K562 (cell line): ENCODE data around the gene PLAC8. TPM values are rescaled to one million over a fixed set of nuclear protein-coding genes. Genes with fewer than 3 reads are reported as not detected.
"Not testable (repeated sequence)": the region's sequence is repeated elsewhere in the genome, so short reads cannot be mapped to it uniquely, and the experiment has no call there.

Source experiments
- ATAC-seq: fragments of 200-7000 bp; cut with Tn5 transposase; 3 replicates; pipeline ENCODE4 v1.9.1; 2020; ENCODE audit warnings: moderate library complexity
- BruUV-seq: library from RNA; stranded (reverse); fragments of 400-500 nt; replicated peaks from 2 replicates; lab custom pipeline; 2021; lab: Mats Ljungman, UMichigan
- CTCF ChIA-PET: fragments of 300-600 bp; formaldehyde crosslinking; extraction: SDS; loops from one replicate; lab custom pipeline; 2021; ENCODE audit warnings: low intra/inter-chr PET ratio; lab: Yijun Ruan, JAX
- POLR2A ChIA-PET: fragments of 300-600, 350-650 bp; sonication (Branson Sonifier 250); formaldehyde crosslinking; extraction: SDS; loops from one replicate; lab custom pipeline; 2021; ENCODE audit warnings: antibody characterized with exemption, inconsistent platforms; lab: Yijun Ruan, JAX
- DNase-seq, 4 experiments: peaks; one replicate each; pipeline versions ENCODE4 v3.0.0 to v3.0.0-alpha.2; 2011 to 2018; ENCODE audit warnings: low spot score in 3 of 4, mixed read lengths in 3 of 4; ENCODE audit errors: extremely low read depth in 1 of 4
- FAIRE-seq: peaks from 2 replicates; lab custom pipeline; 2011; peaks lifted over from hg19 to GRCh38; lab: Jason Lieb, UNC
- H2AFZ ChIP-seq: 2 replicates; pipeline ENCODE4 v1.6.0; 2011; ENCODE audit warnings: low read depth, low read length, control low read depth, inconsistent platforms
- H3K27ac ChIP-seq: fragments of 200-600 bp; 3 replicates; pipeline ENCODE4 v1.8.0; 2011; ENCODE audit warnings: low read depth, mild to moderate bottlenecking, control low read depth, inconsistent platforms, low read length, moderate library complexity, mixed read lengths; ENCODE audit errors: extremely low read depth
- H3K27me3 ChIP-seq, 2 experiments: fragments of 300-600 bp in 1 of 2; 2 replicates in 1 of 2; 3 replicates in 1 of 2; pipeline versions ENCODE4 v1.6.0 to v1.8.0; 2011; ENCODE audit warnings: inconsistent platforms in 2 of 2, low read length in 2 of 2, mild to moderate bottlenecking in 1 of 2, mixed read lengths in 1 of 2, moderate library complexity in 1 of 2; ENCODE audit not compliant: control insufficient read depth in 2 of 2, insufficient read depth in 2 of 2
- H3K36me3 ChIP-seq: fragments of 300-600 bp; 3 replicates; pipeline ENCODE4 v1.8.0; 2011; ENCODE audit warnings: mild to moderate bottlenecking, low read length, inconsistent platforms; ENCODE audit not compliant: control insufficient read depth, insufficient read depth
- H3K4me1 ChIP-seq, 2 experiments: fragments of 200-600 bp in 1 of 2; replicated peaks in 1 of 2; 2 replicates in 1 of 2; 3 replicates in 1 of 2; pipeline versions ENCODE4 v1.5.1 to v1.8.0; 2011; ENCODE audit warnings: inconsistent platforms in 2 of 2, low read length in 2 of 2, mild to moderate bottlenecking in 1 of 2, mixed read lengths in 1 of 2, moderate library complexity in 1 of 2; ENCODE audit not compliant: control insufficient read depth in 2 of 2, insufficient read depth in 2 of 2
- H3K4me2 ChIP-seq: 2 replicates; pipeline ENCODE4 v1.6.1; 2011; ENCODE audit warnings: low read length, control low read depth, inconsistent platforms, mixed read lengths; ENCODE audit not compliant: insufficient read depth
- H3K4me3 ChIP-seq: fragments of 200-600 bp; sonication (generic), shearing (Covaris generic); 2 replicates; pipeline ENCODE4 v1.5.1; 2016; ENCODE audit warnings: control low read depth, inconsistent platforms
- H3K79me2 ChIP-seq: fragments of 200-600 bp; 3 replicates; pipeline ENCODE4 v1.8.0; 2011; ENCODE audit warnings: low read length, inconsistent platforms; ENCODE audit not compliant: control insufficient read depth, insufficient read depth
- H3K9ac ChIP-seq, 2 experiments: 2 replicates each; pipeline versions ENCODE4 v1.6.0 to v1.6.1; 2011; ENCODE audit warnings: low read depth in 2 of 2, low read length in 2 of 2, control low read depth in 1 of 2, inconsistent platforms in 1 of 2, mild to moderate bottlenecking in 1 of 2, mixed read lengths in 1 of 2; ENCODE audit not compliant: insufficient read depth in 1 of 2
- H3K9me1 ChIP-seq: one replicate; pipeline ENCODE4 v1.6.0; 2011; ENCODE audit warnings: inconsistent platforms, mild to moderate bottlenecking, low read length, moderate library complexity; ENCODE audit not compliant: control insufficient read depth, insufficient read depth
- H3K9me3 ChIP-seq: replicated peaks from 2 replicates; pipeline ENCODE4 v1.5.1; 2011; ENCODE audit warnings: low read depth, low read length, inconsistent platforms; ENCODE audit not compliant: control insufficient read depth, insufficient read depth
- H4K20me1 ChIP-seq: replicated peaks from 2 replicates; pipeline ENCODE4 v1.6.1; 2011; ENCODE audit warnings: low read length, inconsistent platforms, mixed read lengths; ENCODE audit not compliant: control insufficient read depth, insufficient read depth
- JUND ChIP-seq, 2 experiments: IDR thresholded peaks; 2 replicates in 1 of 2; 3 replicates in 1 of 2; pipeline ENCODE4 v1.6.1; 2011; ENCODE audit warnings: borderline replicate concordance in 2 of 2, low read depth in 2 of 2, low read length in 2 of 2, improper control_type of control experiment in 1 of 2, missing biosample characterization in 1 of 2, missing genetic modification characterization in 1 of 2, missing genetic modification reagents in 1 of 2
- MAFK ChIP-seq: IDR thresholded peaks from 2 replicates; pipeline ENCODE4 v1.6.1; 2011; ENCODE audit warnings: low read length, improper control_type of control experiment
- MEIS2 ChIP-seq: fragments of 450-650 bp; IDR thresholded peaks from 2 replicates; pipeline ENCODE4 v1.6.1; 2014; ENCODE audit warnings: mild to moderate bottlenecking; ENCODE audit not compliant: partially characterized antibody
- PKNOX1 ChIP-seq: fragments of 450-650 bp; IDR thresholded peaks from 2 replicates; pipeline ENCODE4 v1.6.1; 2016
- WGBS: fragments of 100-300 bp; shearing (Covaris generic); methylation state at CpG from one replicate; pipeline ENCODE4 v1.1.6; 2016; ENCODE audit warnings: low coverage, mixed read lengths; ENCODE audit not compliant: insufficient coverage; ENCODE audit errors: missing lambda C conversion rate; 5-methylcytosine and 5-hydroxymethylcytosine counted together
- in situ Hi-C: fragments of 300-500 bp; cut with MboI; formaldehyde crosslinking; loops from 4 replicates; pipeline ENCODE4 v1.15.0; 2018; ENCODE audit warnings: inconsistent platforms, mixed read lengths
- intact Hi-C: fragments of 100-400 bp; cut with micrococcal nuclease; formaldehyde crosslinking; loops from 2 replicates; pipeline ENCODE4 v1.14.2; 2022
- polyA plus RNA-seq, 8 experiments: library from polyadenylated mRNA; depleted of rRNA in 4 of 8; stranded (reverse) in 5 of 8; unstranded in 3 of 8; fragments of >200 nt; fragmentation: Nextera tagmentation in 2 of 8; fragmentation: Illumina TruSeq in 1 of 8; extraction: Ambion mirVana in 2 of 8; extraction: Trizol in 1 of 8; gene quantifications; 2 replicates each; pipeline versions ENCODE4 v1.2.1 to v1.2.3, GENCODE V29; 2011 to 2014; ENCODE audit warnings: inconsistent platforms in 1 of 8, missing spikeins in 1 of 8
- total RNA-seq, 7 experiments: library from RNA; depleted of rRNA in 6 of 7; stranded (reverse); fragments of >200 nt in 6 of 7; fragmentation: Illumina TruSeq in 2 of 7; extraction: Trizol in 2 of 7; gene quantifications; 2 replicates each; pipeline versions ENCODE4 v1.2.1 to v1.2.3, GENCODE V29; 2011 to 2021; ENCODE audit warnings: low replicate concordance in 1 of 7
- TF ChIP-seq, protein P1 (sequence below), 2 experiments: IDR thresholded peaks in 1 of 2; conservative IDR thresholded peaks in 1 of 2; 2 replicates each; pipeline ENCODE4 v1.6.1; 2016; ENCODE audit warnings: low read depth in 2 of 2, mild to moderate bottlenecking in 1 of 2, missing compliant biosample characterization in 1 of 2, missing genetic modification characterization in 1 of 2, moderate library complexity in 1 of 2
- TF ChIP-seq, protein P2 (sequence below): fragments of 450-650 bp; conservative IDR thresholded peaks from 2 replicates; pipeline ENCODE4 v1.6.1; 2016; ENCODE audit warnings: missing genetic modification characterization, low read depth, mild to moderate bottlenecking, missing compliant biosample characterization, moderate library complexity

PLAC8 gene
- total and polyA plus RNA-seq, 9 of the 15 experiments (the other 6 are each of a cell fraction or from before 2014, with no cell fraction given): 0.27 to 0.51 TPM; not detected in 7

DNA sequence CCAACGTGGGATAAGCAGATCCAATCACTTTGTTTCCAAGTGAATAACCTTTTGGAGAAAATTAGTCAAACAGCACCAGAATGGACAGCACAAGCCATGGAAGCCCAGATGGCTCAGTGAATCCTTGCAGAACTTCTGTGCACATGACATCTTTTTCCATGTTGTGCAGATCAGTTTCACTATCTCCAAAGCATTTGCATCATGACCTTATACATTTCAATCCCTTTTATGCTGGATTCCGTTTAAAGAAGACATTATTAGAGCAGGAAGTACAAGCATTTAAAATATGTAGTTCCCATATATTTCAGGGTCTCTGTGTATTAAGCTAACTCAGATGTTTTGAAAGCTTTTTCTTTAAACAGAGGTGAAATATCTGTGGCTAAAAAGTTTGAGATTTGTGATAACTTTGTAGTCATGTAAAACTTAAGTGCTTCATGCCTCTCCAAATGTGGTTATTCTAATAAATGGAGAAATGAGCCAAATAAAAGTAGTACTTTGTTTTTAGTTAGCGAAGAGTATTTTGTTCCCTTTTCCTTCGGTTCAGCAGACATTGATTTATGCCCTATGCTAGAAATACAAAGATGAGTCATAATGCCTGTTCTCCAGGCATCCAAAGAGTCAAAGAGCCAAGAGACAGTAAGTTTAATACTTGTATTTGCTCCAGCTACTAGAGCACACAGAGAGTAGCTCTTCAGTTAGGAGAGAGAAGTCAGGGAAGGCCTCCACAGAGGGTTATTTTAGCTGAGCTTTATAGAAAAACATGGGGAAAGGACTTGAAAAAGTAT is 39.0 kb downstream of the PLAC8 start:
- TF ChIP-seq MAFK (no peak), JUND (IDR thresholded peaks at IDR 0.05; ENCODE audit: borderline replicate concordance, low read depth, low read length) (no peak), JUND (tag; IDR thresholded peaks at IDR 0.05; ENCODE audit: borderline replicate concordance, low read depth, low read length) (peak; percentile 43; the same call in 1 of the 3 replicates), MEIS2 (peak; percentile 57), PKNOX1 (peak; percentile 43; the same call in 1 of the 2 replicates)
- TF ChIP-seq, protein P1, sequence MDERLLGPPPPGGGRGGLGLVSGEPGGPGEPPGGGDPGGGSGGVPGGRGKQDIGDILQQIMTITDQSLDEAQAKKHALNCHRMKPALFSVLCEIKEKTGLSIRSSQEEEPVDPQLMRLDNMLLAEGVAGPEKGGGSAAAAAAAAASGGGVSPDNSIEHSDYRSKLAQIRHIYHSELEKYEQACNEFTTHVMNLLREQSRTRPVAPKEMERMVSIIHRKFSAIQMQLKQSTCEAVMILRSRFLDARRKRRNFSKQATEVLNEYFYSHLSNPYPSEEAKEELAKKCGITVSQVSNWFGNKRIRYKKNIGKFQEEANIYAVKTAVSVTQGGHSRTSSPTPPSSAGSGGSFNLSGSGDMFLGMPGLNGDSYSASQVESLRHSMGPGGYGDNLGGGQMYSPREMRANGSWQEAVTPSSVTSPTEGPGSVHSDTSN (CRISPR knock-in tag; IDR thresholded peaks at IDR 0.05; ENCODE audit: low read depth): no peak
- TF ChIP-seq, protein P1 (tag; conservative IDR thresholded peaks at IDR 0.05; ENCODE audit: low read depth): peak; percentile 36; the same call in 1 of the 2 replicates
- TF ChIP-seq, protein P2, sequence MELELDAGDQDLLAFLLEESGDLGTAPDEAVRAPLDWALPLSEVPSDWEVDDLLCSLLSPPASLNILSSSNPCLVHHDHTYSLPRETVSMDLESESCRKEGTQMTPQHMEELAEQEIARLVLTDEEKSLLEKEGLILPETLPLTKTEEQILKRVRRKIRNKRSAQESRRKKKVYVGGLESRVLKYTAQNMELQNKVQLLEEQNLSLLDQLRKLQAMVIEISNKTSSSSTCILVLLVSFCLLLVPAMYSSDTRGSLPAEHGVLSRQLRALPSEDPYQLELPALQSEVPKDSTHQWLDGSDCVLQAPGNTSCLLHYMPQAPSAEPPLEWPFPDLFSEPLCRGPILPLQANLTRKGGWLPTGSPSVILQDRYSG (tag): no peak
- in situ Hi-C loops (no loop called here), intact Hi-C loops (no loop called here)
- ChIA-PET CTCF (no interaction called here), POLR2A (interaction anchor here (0.6 kb wide), 1 partner anchor 19 kb away, joined by 3 read pairs; no protein-coding TSS in a partner anchor)
- Histone ChIP-seq H3K9me1 (no peaks in the 10 kb centered on the region), H3K79me2 (no peaks in the 10 kb centered on the region), H3K4me3 (no peak overlapping the region), H4K20me1 (no peaks in the 10 kb centered on the region), H3K4me2 (no peak overlapping the region), H2AFZ (no peak overlapping the region), H3K36me3 (peaks cover 11% of the 10 kb centered on the region), H3K9ac (no peak overlapping the region), H3K9me3 (no peaks in the 10 kb centered on the region), H3K27me3 (no peaks in the 10 kb centered on the region), H3K27ac (no peak overlapping the region), H3K4me1 (no peaks in the 10 kb centered on the region)
- ATAC-seq: no peak
- DNase-seq: no peak
- TSS peak; percentile 55 for BruUV-seq
- FAIRE-seq: no peak
- WGBS: 42% methylated on average over 4 of the region's 4 CpGs

GRCh38 chr4:83074783-83075182 is 39.7 kb downstream of the PLAC8 start:
- H3K4me2 ChIP-seq, POLR2A ChIA-PET, H4K20me1 ChIP-seq, DNase-seq, FAIRE-seq, in situ Hi-C loops, H3K9ac ChIP-seq, H3K4me3 ChIP-seq, H3K9me3 ChIP-seq, ATAC-seq, H3K79me2 ChIP-seq, H3K9me1 ChIP-seq, H3K27me3 ChIP-seq, H2AFZ ChIP-seq, BruUV-seq, H3K4me1 ChIP-seq, H3K27ac ChIP-seq: not testable (repeated sequence)
- 81% methylated on average over 7 of the region's 7 CpGs for WGBS
- intact Hi-C loops: loop anchor here (1.0 kb wide), 1 partner anchor 179 kb away; no protein-coding TSS in a partner anchor
- H3K36me3 ChIP-seq: peaks cover 17% of the 10 kb centered on the region
- CTCF ChIA-PET: interaction anchor here (0.7 kb wide), 1 partner anchor 25 kb away, joined by 3 read pairs; no protein-coding TSS in a partner anchor
